Measurements from ENCODE around the gene PLEKHG3.

The PLEKHG3 gene

DNA sequence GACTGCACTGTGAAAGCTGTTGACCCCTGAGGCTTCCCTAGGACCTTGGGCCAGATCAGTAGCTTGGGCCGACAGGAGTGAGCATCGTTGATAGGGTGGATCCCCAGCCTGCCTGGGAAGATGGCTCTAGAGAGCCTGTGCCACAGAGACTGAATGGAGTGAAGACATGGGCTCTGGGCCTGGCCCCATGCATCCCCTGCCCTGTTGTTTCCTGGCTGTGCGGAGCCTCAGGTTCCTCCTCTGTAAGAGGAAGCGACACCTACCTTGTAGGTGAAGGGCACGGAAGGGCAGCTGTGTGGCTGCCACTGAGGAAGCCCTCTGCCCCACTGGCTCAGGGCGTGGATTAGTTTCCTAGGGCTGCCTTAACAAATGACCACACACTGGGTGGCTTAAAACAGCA, 23.9 kb downstream of the PLEKHG3 start:
- no peak for DNase-seq (ENCODE audit: low read depth)
- H3K4me3 ChIP-seq (ENCODE audit: low read depth, low read length): no peak overlapping the region
- TF ChIP-seq, protein P1, sequence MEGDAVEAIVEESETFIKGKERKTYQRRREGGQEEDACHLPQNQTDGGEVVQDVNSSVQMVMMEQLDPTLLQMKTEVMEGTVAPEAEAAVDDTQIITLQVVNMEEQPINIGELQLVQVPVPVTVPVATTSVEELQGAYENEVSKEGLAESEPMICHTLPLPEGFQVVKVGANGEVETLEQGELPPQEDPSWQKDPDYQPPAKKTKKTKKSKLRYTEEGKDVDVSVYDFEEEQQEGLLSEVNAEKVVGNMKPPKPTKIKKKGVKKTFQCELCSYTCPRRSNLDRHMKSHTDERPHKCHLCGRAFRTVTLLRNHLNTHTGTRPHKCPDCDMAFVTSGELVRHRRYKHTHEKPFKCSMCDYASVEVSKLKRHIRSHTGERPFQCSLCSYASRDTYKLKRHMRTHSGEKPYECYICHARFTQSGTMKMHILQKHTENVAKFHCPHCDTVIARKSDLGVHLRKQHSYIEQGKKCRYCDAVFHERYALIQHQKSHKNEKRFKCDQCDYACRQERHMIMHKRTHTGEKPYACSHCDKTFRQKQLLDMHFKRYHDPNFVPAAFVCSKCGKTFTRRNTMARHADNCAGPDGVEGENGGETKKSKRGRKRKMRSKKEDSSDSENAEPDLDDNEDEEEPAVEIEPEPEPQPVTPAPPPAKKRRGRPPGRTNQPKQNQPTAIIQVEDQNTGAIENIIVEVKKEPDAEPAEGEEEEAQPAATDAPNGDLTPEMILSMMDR (IDR thresholded peaks at IDR 0.05; ENCODE audit: control insufficient read depth, extremely low read depth, insufficient read depth): no peak

DNA sequence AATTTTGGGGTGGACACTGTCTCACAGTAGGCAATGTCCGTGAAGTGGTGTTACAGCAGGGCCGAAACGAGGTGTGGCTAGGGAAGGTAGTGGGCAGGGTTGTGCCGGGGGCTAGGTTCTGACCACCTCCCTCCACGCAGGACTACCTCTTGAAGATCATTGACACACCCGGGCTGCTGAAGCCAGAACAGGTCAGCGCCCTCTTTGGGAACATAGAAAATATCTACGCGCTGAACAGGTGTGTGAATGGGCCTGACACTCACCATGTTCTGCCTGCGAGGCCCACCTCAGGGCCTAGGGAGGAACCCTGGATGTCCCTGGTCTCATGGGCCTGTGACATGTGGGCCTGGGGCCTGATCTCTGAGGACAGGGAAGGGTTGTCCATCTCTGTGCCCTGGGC, 24.6 kb downstream of the PLEKHG3 start:
- DNase-seq (ENCODE audit: low read depth): no peak
- no peak overlapping the region for H3K4me3 ChIP-seq (ENCODE audit: low read depth, low read length)
- TF ChIP-seq, protein P1 (IDR thresholded peaks at IDR 0.05; ENCODE audit: control insufficient read depth, extremely low read depth, insufficient read depth): no peak

DNA sequence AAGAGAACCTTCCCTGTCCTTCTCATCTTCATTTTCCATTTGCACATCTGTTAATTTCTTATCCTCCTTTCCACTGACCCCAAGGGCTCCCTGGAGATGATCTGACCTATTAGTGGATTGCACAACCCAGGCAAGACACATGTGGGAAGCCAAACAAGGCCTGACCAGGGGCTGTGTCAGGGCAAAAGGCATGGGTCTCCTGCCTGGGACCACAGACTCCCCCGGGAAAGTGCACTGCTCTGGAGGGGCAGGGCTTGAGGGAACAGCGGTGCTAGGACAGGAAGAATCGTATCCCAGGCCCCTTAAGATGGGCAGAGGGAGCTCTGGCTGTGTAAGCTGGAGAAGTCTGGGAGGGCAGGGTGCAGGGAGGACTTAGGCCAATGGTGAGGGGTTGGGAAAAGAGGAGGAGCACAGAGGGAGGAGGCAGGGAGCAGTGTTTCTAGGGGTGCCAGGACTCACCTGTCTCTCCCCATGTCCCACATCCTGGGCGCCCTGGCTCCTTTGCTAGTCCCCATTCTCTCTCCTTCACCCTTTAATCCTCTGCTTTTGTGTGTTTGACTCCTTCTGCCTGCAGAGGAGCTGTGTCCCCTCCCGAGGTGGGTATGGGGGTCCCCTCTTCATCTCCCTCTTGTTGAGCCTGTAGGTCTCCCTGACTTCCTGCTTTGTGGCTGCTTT, 25.3 kb downstream of the PLEKHG3 start:
- no peak for DNase-seq (ENCODE audit: low read depth)
- H3K4me3 ChIP-seq (ENCODE audit: low read depth, low read length): no peak overlapping the region
- TF ChIP-seq, protein P1 (IDR thresholded peaks at IDR 0.05; ENCODE audit: control insufficient read depth, extremely low read depth, insufficient read depth): no peak

DNA sequence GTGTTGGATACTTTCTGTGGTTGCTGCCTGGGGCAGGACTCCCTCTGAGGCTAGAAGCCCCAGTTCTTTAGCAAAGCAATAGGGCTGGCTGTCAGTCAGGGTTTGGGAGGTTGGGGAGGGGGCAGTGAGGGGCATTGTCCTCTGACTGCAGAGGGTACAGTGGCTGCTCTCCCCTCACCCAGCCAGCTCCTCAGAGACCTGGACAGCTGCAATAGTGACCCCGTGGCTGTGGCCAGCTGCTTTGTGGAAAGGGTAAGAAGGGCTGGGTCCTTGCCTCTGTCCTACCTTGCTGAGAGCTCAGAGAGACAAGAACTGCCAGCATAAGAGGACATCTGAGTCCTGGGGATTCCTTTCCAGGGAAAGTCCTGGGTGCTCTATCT, 25.8 kb downstream of the PLEKHG3 start:
- DNase-seq (ENCODE audit: low read depth): no peak
- TF ChIP-seq, protein P1 (IDR thresholded peaks at IDR 0.05; ENCODE audit: control insufficient read depth, extremely low read depth, insufficient read depth): no peak

DNA sequence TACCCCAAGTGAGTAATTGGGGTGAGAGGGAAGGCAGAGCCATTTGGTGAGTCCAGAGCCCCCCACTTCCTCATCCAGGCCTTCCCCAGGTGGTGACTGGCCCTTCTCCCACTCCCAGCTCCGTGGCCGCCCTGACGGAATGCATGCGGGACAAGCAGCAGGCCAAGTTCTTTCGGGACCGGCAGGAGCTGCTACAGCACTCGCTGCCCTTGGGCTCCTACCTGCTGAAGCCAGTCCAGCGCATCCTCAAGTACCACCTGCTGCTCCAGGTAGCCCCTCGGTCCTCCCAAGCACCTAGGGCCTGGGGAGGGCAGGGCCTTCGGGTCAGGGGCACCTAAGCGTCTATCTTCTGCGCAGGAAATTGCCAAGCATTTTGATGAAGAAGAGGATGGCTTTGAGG, 26.5 kb downstream of the PLEKHG3 start:
- H3K4me3 ChIP-seq (ENCODE audit: low read depth, low read length): no peak overlapping the region
- no peak for DNase-seq (ENCODE audit: low read depth)
- TF ChIP-seq, protein P1 (IDR thresholded peaks at IDR 0.05; ENCODE audit: control insufficient read depth, extremely low read depth, insufficient read depth): no peak

More for the DNA sequence above, 25.8 kb downstream of the PLEKHG3 start:
- H3K4me3 ChIP-seq (ENCODE audit: low read depth, low read length): no peak overlapping the region

DNA sequence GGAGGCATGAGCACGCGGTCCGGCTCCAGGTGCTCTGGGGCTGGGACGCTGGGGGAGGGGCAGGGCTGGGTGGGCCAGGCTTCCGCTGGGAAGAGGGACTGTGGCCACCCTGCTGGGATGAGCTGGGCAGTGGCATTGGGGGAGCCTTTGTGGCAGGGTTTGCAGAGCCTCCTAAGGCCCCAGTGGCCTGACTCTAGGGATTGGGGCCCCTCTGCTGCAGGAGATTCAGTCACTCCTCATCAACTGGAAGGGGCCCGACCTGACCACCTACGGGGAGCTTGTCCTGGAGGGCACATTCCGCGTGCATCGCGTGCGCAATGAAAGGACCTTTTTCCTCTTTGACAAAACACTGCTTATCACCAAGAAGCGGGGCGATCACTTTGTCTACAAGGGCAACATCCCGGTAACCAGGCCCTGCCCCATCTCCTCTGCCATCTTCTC, 26.9 kb downstream of the PLEKHG3 start:
- no peak overlapping the region for H3K4me3 ChIP-seq (ENCODE audit: low read depth, low read length)
- TF ChIP-seq, protein P1 (IDR thresholded peaks at IDR 0.05; ENCODE audit: control insufficient read depth, extremely low read depth, insufficient read depth): no peak
- no peak for DNase-seq (ENCODE audit: low read depth)

DNA sequence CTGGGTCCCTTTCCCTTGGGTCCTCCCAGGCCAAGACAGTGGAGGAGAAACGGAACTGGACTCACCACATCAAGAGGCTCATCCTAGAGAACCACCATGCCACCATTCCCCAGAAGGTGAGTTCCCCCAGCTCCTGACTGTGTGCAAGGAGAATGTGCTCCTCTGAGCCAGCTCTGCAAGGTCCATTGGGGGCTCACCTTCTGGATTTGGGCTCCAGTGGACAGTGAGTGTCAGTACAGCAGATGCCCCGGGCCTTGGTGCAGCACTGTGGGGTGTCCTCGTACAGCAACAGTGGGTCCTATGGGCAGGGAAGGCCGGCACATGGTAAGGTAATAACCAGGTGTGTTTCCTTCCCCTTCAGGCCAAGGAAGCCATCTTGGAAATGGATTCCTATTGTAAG, 27.8 kb downstream of the PLEKHG3 start:
- no peak overlapping the region for H3K4me3 ChIP-seq (ENCODE audit: low read depth, low read length)
- TF ChIP-seq, protein P1 (IDR thresholded peaks at IDR 0.05; ENCODE audit: control insufficient read depth, extremely low read depth, insufficient read depth): no peak
- no peak for DNase-seq (ENCODE audit: low read depth)

All from LNCaP clone FGC (cell line).